Smooth muscle cell of the umbilical artery (primary cell): Measurements from ENCODE around the gene AREG. TPM values are rescaled to one million over a fixed set of nuclear protein-coding genes. Genes with fewer than 3 reads are reported as not detected.

Source experiments
- total RNA-seq: library from RNA; depleted of rRNA; stranded (reverse); fragments of >200 nt; gene quantifications from 2 replicates; pipeline ENCODE4 v1.2.3, GENCODE V29; 2014

Gene AREG, protein sequence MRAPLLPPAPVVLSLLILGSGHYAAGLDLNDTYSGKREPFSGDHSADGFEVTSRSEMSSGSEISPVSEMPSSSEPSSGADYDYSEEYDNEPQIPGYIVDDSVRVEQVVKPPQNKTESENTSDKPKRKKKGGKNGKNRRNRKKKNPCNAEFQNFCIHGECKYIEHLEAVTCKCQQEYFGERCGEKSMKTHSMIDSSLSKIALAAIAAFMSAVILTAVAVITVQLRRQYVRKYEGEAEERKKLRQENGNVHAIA
- total RNA-seq, result 0.14 TPM in 1 of 2 replicates, not detected in the other

DNA sequence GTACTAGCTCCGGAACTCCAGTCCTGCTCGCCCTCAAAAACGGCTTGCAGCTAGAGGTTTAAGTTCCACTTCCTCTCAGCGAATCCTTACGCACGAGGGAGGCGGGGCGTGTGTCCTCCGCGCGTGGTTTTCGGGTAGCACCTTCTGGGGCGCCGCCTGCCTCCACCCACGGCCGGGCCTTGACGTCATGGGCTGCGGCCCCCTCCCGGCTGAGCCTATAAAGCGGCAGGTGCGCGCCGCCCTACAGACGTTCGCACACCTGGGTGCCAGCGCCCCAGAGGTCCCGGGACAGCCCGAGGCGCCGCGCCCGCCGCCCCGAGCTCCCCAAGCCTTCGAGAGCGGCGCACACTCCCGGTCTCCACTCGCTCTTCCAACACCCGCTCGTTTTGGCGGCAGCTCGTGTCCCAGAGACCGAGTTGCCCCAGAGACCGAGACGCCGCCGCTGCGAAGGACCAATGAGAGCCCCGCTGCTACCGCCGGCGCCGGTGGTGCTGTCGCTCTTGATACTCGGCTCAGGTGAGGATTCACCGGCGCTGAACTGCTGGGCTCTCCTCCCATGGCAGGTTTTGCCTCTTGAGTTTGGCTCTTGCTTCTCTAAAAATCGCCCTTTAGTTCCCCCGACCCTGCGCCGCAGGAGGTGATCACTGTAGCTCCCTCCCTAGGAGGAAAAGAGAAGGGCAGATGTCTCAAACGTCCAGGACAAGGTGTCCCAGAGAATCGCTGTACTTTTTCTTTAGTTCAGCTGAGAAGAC lies at the start of gene AREG:
TSS of gene AREG (plus strand) at position 246 of the 752 bp plus-strand sequence. CDS start at position 456, 210 bp downstream.

Other genes starting within 250 kb of the AREG start
- 18.4 and 26.2 TPM in 2 replicates for gene EPGN, start 136.7 kb upstream of the AREG start, total RNA-seq
- under 0.01 and 0.09 TPM in 2 replicates for gene EREG, start 80.0 kb upstream of the AREG start, total RNA-seq